ENCODE measurements around the gene PTPN23.
"Not testable (repeated sequence)": the region's sequence is repeated elsewhere in the genome, so short reads cannot be mapped to it uniquely, and the experiment has no call there.

Gene PTPN23

GRCh38 chr3:47380601-47381316 is at the start of gene PTPN23:
TSS of gene PTPN23 (plus strand) at chr3:47381021. CDS start at chr3:47381097, 76 bp downstream.
- DNase-seq: peak; percentile 98

- DNase-seq: no peak
Measured at GRCh38 chr3:47333907-47334306, 46.9 kb upstream of the PTPN23 start.

- no peak for DNase-seq
Measured at GRCh38 chr3:47337656-47338055, 43.2 kb upstream of the PTPN23 start.

GRCh38 chr3:47339951-47340350 is 40.9 kb upstream of the PTPN23 start:
- no peak for DNase-seq

GRCh38 chr3:47340866-47341265 is 40.0 kb upstream of the PTPN23 start:
- DNase-seq: no peak

DNA sequence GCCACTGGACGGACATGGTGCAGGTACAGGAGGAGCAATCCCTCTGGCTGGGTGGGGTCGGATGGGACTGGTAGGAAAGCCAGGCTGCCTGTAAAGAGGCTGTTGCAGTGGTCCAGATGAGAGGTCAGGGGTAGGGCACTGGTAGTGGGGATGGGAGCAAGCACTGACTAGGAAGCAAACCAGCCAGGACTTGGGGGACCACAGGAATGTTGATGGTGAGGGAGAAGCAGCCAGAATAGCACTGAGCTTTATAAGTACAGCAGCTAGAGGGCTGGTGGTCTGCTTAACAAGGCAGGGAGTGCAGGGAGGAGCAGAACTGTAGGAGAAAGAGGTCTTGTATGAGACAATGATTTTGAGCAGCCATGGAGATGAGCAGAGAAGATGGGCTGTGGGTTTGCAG is 38.7 kb upstream of the PTPN23 start:
- no peak for DNase-seq

GRCh38 chr3:47342812-47343211 is 38.0 kb upstream of the PTPN23 start:
- no peak for DNase-seq

- DNase-seq: no peak
Measured at GRCh38 chr3:47343471-47343971, 37.3 kb upstream of the PTPN23 start.

GRCh38 chr3:47344971-47345370 is 35.9 kb upstream of the PTPN23 start:
- no peak for DNase-seq

- no peak for DNase-seq
Measured at GRCh38 chr3:47347217-47347801, 33.5 kb upstream of the PTPN23 start.

DNA sequence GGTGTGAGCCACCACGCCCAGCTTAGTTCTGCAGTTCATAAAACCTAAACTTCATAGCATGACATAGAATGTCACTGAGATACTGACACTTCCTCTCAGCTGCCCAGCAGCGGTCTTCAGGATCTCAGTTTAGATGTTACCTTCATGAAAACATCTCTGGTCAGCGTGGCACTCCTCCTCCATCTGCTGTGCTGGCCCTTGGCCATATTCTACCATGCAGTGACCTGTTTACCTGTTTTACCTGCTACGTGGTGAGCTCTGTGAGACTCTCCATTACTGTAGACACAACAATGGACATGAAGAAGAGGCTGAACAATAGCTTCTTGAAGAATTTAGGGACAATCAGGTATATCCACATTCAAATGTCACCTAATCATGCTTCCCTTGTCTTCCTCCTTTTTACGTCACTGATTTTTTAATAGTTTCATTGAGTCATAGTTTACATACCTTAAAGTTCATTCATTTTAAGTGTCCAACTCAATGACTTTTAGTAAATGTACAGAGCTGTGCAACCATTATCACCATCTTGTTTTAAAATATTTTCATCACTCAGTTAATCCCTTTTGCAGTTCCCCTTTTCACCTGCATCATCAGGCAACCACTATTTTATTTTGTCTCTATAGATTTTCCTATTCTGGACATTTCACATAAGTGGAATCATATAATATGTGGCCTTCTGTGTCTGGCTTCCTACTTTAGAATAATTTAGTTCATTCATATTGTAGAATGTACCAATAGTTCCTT is 32.2 kb upstream of the PTPN23 start:
- no peak for DNase-seq

DNA sequence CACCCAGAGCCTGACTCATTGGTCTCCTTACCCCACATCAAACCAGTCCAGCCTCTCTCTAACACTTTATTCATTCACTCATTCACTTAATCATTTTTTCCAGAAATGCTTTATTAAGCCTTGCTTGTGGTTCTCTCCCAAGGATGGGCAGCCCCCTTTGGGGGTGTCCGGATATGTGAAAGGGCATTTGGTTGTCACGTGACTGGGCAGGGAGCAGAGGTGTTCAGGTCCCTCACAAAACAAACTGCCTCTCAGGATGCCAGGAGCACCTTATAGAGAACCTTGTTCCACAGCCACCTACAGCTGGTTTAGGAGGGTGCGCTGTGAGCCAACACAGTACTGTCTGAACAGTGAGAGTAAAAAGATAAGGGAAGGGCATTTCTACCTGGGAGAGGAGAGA is 25.8 kb upstream of the PTPN23 start:
- DNase-seq: no peak

DNA sequence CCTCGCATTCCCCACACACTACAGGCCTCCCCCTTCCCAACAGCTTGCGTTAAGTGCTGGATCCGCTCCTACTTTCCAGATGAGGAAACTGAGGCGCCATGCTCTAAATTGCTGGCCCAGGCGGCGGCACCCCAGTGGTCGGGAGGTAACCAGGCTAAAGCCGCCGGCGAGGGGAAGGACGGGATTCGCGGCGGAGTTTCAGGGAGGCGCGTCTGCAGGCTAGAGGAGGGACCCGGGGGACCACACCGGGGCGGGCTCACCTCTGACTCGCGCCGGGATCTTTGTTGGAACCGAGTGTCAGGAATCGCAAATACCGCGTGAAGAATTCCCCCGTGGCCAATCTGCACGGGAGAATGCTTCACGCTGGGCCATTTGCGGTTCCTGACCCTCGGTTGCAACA is 24.6 kb upstream of the PTPN23 start:
- no peak for DNase-seq

DNA sequence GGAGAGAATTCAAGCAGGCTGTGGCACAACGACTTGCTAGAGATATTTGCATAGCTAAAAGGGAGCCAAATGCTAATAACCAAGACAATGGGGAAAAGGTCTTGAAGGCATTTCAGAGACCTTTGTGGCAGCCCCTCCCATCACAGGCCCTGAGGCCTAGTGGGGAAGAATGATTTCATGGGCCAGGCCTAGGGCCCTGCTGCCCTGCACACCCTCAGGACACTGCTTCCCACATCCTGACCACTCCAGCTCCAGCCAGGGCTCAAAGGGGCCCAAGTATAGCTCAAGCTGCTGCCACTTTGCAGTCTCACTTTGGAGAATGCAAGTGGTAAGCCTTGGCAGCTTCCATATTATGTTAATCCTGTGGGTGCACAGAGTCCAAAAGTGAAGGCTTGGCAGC is 21.5 kb upstream of the PTPN23 start:
- no peak for DNase-seq

- not testable (repeated sequence) for DNase-seq
Measured at GRCh38 chr3:47360110-47360517, 20.7 kb upstream of the PTPN23 start.

DNA sequence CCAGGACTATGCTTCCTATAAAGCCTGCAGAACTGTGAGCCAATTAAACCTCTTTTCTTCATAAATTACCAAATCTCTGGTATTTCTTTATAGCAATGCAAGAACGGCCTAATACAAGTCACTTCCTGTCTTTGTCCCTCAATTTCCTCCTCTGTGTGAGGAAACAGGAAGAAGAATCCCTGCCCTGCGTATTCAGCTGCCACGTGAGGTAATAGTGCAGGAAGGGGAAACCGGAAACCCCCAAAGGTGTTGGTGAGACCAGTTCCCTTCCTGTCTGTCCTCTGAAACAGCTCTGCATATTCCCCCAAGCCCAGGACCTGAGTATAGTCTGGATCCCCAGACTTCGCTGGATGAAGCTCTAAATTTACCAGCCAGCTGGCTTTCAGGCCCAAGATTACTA is 18.1 kb upstream of the PTPN23 start:
- DNase-seq: no peak

DNA sequence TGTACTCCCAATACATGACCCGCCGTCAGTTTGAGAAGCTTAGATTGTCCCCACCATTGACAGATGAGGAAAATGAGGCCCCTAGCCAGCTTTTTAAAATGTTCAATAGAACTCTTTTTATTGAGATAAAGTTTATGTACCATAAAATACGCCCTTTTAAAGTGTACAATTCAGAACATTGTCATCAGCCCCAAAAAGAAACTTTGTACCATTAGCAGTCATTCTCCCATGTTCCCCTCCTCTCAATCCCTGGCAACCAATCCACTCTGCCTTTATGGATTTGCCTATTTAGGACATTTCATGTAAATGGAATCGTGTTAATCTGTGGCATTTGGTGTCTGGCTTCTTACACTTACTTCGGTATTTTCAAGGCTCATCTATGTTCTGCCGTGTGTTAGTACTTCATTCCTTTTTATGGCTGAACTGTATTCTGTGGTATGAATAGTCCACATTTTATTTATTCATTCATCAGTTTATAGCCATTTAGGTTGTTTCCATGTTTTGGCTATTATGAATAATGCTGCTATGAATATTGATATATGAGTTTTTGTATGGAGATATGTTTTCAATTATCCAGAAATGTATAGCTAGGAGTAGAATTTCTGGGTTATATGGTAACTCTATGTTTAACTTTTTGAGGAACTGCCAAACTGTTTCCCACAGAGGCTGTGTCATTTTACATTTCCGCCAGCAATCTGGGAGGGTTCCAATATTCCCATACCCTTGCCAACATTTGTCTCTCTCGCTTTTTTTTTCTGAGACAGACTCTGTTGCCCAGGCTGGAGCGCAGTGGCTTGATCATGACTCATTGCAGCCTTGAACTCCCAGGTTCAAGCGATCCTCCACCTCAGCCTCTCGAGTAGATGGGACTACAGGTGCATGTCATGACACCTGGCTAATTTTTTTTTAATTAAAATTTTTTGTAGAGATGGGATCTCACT is 15.3 kb upstream of the PTPN23 start:
- DNase-seq: no peak

DNA sequence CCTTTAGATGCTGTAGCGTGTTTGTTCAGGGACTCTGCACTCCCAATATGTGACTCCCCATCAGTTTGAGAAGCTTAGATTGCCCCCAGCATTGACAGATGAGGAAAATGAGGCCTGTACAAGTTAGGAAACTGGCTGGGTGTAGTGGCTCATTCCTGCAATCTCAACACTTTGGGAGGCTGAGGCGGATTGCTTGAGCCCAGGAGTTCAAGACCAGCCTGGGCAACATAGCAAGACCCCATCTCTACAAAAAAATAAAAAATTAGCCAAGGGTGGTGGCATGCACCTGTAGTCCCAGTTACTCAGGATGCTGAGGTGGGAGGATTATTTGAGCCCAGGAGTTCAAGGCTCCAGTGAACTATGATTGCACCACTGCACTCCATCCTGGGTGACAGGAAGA is 14.0 kb upstream of the PTPN23 start:
- DNase-seq: no peak

DNA sequence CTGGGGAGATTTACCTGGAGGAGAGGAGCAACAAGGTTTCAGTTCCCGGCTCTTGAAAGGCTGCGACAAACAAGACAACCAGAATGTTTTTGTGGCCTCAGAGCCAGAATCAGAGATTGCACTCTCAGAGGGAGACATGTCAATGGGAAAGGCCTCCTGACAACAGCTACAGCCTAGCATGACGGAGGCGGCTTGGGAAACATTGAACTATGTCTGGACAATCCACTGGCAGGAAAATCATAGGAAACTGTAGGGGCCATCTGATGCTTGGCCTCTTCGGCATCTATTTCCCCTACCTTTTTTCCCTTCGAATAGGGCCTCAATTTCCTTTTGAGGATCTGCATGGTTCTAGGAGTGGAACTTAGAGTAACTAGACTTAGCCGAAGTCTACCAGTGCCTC is 13.2 kb upstream of the PTPN23 start:
- no peak for DNase-seq

- DNase-seq: not testable (repeated sequence)
Measured at GRCh38 chr3:47370020-47370419, 10.8 kb upstream of the PTPN23 start.

DNA sequence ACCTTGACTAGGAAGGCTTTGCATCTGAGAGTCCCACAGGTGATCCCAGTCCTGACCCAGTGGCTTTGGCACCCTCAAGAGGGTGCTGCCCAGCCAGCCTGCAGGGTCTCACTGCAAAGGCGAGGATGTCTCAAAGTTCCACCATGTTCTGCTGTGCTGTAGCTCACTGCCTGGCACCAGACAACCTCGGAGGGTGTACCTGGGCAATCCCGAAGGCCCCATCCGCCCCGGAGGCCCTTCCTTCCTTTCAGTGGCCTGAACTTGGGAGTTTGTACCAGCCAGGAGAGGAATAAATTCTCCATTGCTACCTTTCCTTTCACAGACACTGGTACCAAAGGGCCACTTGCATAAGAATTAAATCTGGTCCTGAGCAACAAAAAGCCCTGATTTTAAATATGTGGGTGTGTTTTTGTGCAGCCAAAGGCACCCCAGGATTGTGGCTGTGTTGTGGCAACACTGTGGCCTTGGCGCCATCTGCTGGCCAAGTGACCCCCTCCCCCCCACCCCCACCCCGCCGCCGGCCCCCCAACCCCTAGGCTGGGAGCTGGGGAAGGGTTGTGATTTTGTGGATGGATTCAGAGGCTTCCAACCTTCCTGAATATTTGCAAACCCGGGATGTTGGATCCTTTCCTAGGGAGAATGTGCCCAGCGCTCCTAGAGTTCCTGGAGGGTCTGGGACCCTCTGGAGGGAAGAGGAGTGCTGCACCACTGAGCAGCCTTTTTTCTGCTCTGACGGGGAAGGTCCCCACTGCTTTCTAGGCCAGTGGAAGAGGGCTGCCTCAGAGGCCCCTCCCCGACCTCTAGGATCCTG is 9.7 kb upstream of the PTPN23 start:
- no peak for DNase-seq

GRCh38 chr3:47374587-47374986 is 6.2 kb upstream of the PTPN23 start:
- no peak for DNase-seq
